Measurements from ENCODE around the gene TRPM1.

The TRPM1 gene

DNA sequence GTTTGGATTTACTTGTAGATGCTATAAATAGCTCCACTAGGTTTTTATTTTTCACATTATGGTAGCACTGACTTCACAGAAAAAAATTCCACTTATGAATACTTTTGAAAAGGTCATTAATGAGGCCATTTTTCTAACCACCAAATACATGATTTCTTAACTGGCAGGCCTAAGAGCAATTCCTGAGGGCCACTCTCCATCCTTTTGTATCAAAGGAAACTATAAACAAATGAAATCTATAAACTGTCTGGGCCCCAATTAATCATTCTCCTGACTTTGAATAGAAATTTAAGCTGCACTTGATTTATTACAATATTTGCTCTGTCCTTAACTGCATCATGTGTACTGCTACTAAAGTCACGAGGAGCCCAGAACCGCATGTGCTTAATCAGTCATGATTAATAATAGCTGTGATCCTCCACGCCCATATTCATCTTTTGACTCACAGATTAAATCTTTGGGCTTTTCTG lies 85.0 kb downstream of the TRPM1 start:
- no peak for DNase-seq (ENCODE audit: low spot score)

GRCh38 chr15:31014608-31014925 lies 87.0 kb downstream of the TRPM1 start:
- DNase-seq (ENCODE audit: low spot score): no peak

- DNase-seq (ENCODE audit: low spot score): no peak
These were observed 87.5 kb downstream of the TRPM1 start for GRCh38 chr15:31013863-31014607.

DNA sequence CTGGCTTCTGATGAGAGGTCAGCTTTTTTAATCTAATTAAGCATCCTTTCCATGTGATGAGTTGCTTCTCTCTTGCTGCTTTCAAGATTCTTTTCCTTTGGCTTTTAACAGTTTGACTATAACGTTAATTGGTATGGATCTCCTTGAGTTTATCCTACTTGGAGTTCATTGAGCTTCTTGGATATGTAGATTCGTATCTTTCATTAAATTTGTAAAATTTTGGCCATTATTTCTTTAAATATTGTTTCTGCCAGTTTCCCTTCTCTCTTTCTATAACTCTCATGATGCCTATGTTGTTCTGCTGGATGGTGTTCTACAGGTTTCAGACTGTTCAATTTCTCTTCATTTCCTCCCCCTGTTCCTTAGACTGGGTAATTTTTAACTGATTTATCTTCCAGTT lies 89.1 kb downstream of the TRPM1 start:
- DNase-seq (ENCODE audit: low spot score): no peak

- no peak for DNase-seq (ENCODE audit: low spot score)
These were observed 91.5 kb downstream of the TRPM1 start for GRCh38 chr15:31010036-31010435.

DNA sequence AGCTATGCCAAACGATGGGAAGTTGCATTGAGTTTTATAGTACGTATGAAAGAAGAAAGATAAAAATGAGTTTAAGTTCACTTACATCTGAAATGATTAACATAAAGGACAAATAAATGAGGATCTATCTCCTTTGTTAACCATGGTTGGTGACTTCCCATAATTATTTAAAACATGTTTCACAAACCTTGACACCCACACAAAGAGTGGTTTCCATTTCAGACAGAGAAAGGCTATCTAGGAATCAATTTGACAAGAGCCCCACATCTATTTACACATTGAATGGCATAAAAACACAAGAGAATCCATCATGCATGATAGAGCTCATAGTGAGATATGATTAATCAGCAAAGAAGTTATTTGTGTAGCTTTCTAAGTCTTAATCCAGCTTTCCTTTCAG lies 95.9 kb downstream of the TRPM1 start:
- DNase-seq (ENCODE audit: low spot score): no peak

DNA sequence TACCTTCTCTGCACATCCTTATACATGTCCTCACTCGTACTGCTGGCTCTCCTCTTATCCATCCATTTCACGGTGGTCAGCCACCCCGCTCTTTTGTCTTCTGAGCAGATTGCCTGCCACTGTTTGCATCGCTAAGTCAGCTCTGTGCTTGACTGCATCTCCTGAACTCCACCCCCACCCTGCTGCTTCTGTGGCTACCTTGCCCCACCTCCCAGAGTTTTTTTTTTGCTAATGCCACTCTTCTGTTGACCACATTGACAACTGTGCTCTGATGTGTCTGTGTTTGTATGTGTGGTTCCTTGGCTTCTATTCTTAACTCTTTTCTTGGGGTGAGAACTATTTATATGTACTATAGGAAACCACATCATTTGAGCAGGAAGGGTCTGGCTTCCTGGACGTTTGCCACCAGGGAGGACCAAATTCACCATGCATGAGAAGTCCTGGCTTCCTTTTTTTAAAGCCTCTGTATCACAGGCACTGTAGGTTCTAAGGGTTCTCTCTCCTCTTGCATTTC lies 97.2 kb downstream of the TRPM1 start:
- peak; percentile 53 for DNase-seq (ENCODE audit: low spot score)

DNA sequence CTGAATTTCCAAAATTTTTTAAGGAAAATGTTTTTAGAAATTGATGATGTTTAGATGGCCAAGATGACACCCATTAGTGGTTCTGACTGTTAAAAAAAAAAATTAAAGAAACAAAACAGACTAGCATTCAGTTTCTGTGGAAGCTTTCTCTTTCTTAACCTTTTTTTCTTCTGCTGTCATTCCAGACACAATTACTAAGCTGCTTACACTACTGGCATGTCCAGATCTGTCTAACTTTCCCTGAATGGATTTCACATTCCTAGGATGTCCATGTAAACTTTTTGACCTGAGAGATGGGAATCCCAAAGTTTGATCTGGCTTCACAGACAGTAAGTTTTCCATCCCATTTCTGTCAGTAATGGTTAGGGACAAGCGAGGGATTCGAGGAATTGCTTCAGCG lies 99.8 kb downstream of the TRPM1 start:
- no peak for DNase-seq (ENCODE audit: low spot score)

DNA sequence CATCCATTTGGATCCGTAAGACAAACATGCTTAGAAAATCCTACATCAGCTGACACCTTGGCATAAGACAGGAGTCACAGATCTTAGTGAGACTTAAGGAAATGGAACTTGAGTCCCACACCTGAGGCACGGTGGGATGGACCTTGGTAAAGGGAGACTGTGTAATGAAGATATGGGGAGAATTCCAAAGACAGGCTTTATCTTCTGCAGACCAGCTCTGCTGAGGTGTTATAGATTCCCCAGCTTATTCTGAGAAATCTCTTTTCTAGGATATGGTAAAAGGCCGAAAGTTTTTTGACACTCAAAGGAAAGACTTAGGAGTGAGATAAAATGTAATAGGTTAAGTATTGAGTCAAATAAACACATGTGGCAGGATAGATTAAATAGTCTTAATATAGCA lies 101.8 kb downstream of the TRPM1 start:
- DNase-seq (ENCODE audit: low spot score): no peak

DNA sequence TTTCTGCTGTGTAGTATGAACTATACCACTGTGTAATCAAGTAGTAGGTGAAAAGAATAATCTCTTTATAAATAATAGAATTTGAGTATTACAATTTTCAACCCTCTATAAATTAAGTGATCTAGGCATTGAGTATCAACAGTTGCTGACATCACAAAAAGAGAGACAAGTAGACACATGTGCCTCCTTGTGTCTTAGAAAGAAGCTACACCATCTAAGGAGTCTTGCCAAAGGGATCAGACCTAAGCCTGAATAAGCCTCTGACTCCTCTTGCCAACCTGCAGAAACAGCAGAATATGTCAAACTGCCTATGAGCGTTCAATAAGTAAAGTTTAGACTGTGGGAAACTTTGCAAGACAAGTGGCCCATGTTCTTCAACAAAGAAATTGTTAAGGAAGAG lies 104.3 kb downstream of the TRPM1 start:
- no peak for DNase-seq (ENCODE audit: low spot score)

- DNase-seq (ENCODE audit: low spot score): no peak
These were observed 109.2 kb downstream of the TRPM1 start for GRCh38 chr15:30992249-30992864.

DNA sequence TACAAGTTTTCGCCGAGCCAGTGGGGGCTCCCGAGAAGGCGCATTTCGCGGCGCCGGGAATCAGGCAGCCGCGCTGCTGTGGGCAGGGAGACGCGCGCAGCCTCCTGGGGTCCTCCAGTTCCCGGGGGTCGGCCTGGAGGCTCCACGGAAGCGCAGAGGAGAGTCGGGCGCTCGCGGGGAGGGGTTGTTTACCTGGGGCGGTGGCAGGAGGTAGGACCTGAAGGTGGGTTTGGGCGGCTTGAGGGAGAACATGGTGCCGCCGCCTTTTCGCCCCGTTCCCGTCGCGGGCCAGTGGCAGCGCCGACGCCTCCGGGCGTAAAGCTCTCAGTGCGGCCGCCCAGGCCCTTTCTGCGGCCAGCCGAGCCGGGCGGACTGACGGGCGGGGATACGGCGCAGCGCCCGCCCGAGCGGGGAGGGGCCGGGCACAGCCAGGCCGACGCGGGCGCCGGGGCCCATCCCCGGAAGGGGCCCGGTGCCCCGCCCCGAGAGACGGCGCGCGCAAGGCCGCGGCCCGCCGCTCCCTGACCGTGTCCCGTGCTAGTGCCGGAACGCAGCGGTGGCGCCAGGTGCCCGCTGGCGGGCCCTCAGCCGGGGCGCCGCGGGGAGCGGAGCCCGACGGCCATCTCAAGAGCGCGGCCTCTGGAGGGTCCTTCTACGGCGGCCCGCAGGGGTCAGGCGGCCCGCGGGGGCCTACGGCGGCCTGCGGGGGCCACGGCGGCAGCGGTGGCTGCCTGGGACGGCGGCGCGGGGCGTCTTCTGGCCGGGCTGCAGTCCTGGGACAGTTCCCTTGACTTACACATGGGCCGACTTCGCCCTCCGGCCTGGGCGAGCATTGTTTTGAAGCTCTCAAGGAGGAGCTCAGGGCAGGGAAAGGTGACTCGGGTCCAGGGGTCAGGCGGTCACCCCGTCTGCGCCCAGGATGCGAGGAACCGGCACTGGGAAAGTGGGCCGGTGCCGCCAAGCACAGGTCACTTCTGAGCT lies 110.0 kb downstream of the TRPM1 start, which contains the start of gene MTMR10:
MTMR10 (minus strand) TSS at position 374 of the 981 bp plus-strand sequence; CDS start at position 252, 122 bp downstream.
- peak; percentile 85 for DNase-seq (ENCODE audit: low spot score)

- DNase-seq (ENCODE audit: low spot score): no peak
These were observed 110.9 kb downstream of the TRPM1 start for GRCh38 chr15:30990446-30991254.

GRCh38 chr15:30990036-30990435 lies 111.5 kb downstream of the TRPM1 start:
- DNase-seq (ENCODE audit: low spot score): no peak

GRCh38 chr15:30985081-30985531 lies 116.4 kb downstream of the TRPM1 start:
- DNase-seq (ENCODE audit: low spot score): no peak

GRCh38 chr15:30984542-30984941 lies 117.0 kb downstream of the TRPM1 start:
- no peak for DNase-seq (ENCODE audit: low spot score)

- DNase-seq (ENCODE audit: low spot score): no peak
These were observed 117.4 kb downstream of the TRPM1 start for GRCh38 chr15:30984118-30984517.

GRCh38 chr15:30979457-30979856 lies 122.1 kb downstream of the TRPM1 start:
- no peak for DNase-seq (ENCODE audit: low spot score)

DNA sequence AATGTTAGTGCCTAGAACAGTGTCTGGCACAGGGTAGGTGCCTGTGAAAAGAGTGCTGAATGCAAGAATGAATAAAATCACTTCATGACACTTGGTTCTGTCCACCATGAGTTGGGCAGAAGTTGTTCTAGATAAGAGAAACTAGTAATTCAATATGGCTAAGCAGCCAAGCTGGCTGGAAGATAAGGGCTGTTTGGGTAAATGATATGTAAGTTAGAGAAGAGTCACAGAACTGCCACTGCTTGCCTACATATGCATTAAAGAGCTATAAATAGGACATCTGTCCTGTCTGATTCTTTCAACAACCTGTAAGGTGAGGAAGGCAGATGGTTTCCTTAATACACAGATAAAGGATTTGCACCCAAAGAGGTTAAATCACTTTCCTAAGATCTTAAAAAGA lies 123.2 kb downstream of the TRPM1 start:
- no peak for DNase-seq (ENCODE audit: low spot score)

- DNase-seq (ENCODE audit: low spot score): no peak
These were observed 127.4 kb downstream of the TRPM1 start for GRCh38 chr15:30974112-30974511.

- DNase-seq (ENCODE audit: low spot score): no peak
These were observed 128.1 kb downstream of the TRPM1 start for GRCh38 chr15:30973379-30973778.

Measured in ecto neural progenitor cell (in vitro differentiated cells).